Measurements from ENCODE around the gene VGLL3.

The VGLL3 gene

DNA sequence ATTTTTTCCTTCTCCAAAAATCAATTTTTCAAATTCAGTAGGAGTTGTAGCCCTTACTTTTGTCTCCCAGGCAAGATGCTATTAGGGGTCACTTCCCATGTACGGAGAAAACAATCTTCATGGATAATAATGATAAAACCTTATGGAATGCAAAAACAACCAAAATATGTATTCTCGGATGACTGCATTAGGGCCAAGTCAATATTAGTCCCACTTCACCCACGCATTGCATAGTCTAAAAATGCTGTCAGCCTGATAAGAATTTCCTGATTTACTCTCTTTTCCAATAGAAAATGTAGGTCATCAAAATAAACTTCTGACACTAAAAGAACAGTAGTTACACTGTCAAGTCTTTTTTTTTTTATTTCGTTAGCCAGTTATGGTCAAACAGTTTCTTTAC, 2.7 kb downstream of the VGLL3 start:
- H3K4me3 ChIP-seq (ENCODE audit: low read depth, low read length), result no peak overlapping the region
- TF ChIP-seq, protein P1, sequence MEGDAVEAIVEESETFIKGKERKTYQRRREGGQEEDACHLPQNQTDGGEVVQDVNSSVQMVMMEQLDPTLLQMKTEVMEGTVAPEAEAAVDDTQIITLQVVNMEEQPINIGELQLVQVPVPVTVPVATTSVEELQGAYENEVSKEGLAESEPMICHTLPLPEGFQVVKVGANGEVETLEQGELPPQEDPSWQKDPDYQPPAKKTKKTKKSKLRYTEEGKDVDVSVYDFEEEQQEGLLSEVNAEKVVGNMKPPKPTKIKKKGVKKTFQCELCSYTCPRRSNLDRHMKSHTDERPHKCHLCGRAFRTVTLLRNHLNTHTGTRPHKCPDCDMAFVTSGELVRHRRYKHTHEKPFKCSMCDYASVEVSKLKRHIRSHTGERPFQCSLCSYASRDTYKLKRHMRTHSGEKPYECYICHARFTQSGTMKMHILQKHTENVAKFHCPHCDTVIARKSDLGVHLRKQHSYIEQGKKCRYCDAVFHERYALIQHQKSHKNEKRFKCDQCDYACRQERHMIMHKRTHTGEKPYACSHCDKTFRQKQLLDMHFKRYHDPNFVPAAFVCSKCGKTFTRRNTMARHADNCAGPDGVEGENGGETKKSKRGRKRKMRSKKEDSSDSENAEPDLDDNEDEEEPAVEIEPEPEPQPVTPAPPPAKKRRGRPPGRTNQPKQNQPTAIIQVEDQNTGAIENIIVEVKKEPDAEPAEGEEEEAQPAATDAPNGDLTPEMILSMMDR (IDR thresholded peaks at IDR 0.05; ENCODE audit: low read depth, low read length), result no peak
- no peak for TF ChIP-seq POLR2A (IDR thresholded peaks at IDR 0.05; ENCODE audit: extremely low read depth, insufficient read length)
- TF ChIP-seq, protein P2, sequence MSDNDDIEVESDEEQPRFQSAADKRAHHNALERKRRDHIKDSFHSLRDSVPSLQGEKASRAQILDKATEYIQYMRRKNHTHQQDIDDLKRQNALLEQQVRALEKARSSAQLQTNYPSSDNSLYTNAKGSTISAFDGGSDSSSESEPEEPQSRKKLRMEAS (IDR thresholded peaks at IDR 0.05; ENCODE audit: low read depth, low read length), result no peak
- no peak for TF ChIP-seq MYC (IDR thresholded peaks at IDR 0.05; ENCODE audit: low read depth, low read length)
- DNase-seq (ENCODE audit: low read depth), result no peak

DNA sequence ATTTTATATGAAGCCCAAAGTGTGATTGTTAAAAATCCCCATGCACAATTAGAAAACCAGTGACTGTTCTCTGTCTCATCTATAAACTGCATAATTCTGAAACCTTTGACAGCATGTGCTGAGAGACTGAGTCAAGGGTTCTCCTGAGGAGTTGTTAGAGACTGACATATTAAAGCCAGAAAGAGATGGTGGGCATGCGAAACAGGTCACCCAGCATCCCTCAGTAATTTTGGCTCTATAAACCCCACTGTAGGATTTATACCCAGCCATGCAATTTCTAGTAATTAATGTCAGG, 3.6 kb downstream of the VGLL3 start:
- no peak for DNase-seq (ENCODE audit: low read depth)
- TF ChIP-seq, protein P1 (IDR thresholded peaks at IDR 0.05; ENCODE audit: low read depth, low read length), result no peak
- TF ChIP-seq, protein P2 (IDR thresholded peaks at IDR 0.05; ENCODE audit: low read depth, low read length), result no peak
- TF ChIP-seq MYC (IDR thresholded peaks at IDR 0.05; ENCODE audit: low read depth, low read length), result no peak
- no peak for TF ChIP-seq POLR2A (IDR thresholded peaks at IDR 0.05; ENCODE audit: extremely low read depth, insufficient read length)
- no peak overlapping the region for H3K4me3 ChIP-seq (ENCODE audit: low read depth, low read length)

DNA sequence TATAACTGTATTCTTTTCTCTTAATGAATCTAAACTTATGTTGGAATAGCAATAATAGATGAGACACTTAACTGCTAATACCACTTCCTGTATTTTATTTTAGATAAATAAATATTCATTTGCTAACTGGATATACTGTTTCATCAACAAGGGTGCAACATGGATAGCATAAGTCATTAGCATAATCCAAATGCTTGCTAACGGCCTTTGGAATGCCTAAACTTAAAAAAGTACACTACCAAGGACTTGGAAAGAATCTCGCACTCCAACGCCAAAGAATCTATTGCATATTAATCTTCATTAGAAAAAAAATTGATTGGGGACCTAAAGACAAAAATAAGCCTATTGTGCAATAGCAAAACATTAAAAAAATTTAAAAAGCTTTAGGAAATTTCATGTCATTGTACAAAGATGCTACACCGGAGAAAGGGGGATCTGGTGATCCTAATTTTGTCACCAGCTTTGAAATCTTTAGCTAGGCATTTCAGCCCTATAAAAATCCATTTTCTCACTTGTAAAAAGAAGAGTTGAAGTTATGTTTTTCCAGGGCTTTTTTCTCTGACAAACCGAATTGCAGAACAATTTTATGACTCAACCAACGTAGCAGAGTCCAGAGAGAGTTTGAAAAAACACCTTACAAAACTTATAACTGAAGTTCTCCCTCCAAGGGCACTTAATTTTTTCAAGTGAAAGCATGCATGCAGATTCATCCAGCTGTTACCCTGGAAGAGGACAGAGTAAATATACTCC, 4.1 kb downstream of the VGLL3 start:
- H3K4me3 ChIP-seq (ENCODE audit: low read depth, low read length), result no peak overlapping the region
- DNase-seq (ENCODE audit: low read depth), result no peak
- TF ChIP-seq, protein P2 (IDR thresholded peaks at IDR 0.05; ENCODE audit: low read depth, low read length), result no peak
- no peak for TF ChIP-seq POLR2A (IDR thresholded peaks at IDR 0.05; ENCODE audit: extremely low read depth, insufficient read length)
- TF ChIP-seq, protein P1 (IDR thresholded peaks at IDR 0.05; ENCODE audit: low read depth, low read length), result no peak
- TF ChIP-seq MYC (IDR thresholded peaks at IDR 0.05; ENCODE audit: low read depth, low read length), result no peak

DNA sequence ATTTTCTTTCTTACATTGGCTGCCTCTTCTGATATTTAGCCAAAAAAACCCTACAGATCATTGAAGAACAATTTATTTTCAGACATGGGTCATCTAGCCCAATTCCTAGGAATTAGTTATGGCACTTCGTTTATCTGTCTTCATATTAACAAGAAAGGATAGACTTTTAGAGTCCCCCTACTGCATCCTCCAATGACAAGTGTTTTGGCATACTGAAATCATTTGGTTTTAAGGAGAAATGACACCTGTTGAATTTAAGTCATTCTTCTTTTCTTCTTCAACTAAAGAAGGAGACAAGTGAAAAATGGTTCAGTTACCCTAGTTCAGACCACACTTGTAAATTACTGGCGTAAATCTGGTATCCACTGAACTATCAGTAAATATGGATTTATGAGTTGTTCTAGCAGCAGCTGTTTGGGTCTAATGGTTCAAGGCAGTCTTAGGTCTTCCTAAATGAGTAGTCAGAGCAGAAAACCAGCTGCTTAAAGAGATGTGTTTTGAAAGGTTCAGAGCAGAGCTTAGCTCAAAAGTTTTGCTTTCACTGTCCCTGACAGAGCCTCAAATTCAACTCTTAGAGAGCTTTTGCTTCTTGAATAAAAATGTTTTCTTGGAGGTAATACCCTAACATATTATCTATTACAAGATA, 5.6 kb downstream of the VGLL3 start:
- H3K4me3 ChIP-seq (ENCODE audit: low read depth, low read length), result no peak overlapping the region
- TF ChIP-seq, protein P1 (IDR thresholded peaks at IDR 0.05; ENCODE audit: low read depth, low read length), result no peak
- TF ChIP-seq POLR2A (IDR thresholded peaks at IDR 0.05; ENCODE audit: extremely low read depth, insufficient read length), result no peak
- TF ChIP-seq, protein P2 (IDR thresholded peaks at IDR 0.05; ENCODE audit: low read depth, low read length), result no peak
- no peak for DNase-seq (ENCODE audit: low read depth)

DNA sequence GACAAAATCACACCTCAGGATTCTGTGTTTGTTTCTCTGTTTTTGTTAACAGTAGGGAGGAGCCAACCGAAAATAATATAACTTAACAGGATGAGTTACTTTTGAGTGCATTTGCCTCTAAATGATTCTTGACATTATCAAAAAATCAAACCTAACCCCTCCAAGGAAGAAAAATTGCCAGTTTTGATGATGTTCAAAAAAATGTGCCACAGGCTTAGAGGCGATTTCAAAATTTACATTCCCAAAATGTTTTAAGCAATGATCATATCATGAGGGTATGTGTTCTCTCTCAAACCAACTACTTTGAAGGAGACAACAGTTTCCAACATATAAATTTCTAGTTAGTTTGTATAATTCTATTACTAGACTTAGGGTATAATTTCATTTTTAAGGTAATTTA, 6.7 kb downstream of the VGLL3 start:
- no peak for DNase-seq (ENCODE audit: low read depth)
- TF ChIP-seq, protein P1 (IDR thresholded peaks at IDR 0.05; ENCODE audit: low read depth, low read length), result no peak
- TF ChIP-seq MYC (IDR thresholded peaks at IDR 0.05; ENCODE audit: low read depth, low read length), result no peak
- TF ChIP-seq POLR2A (IDR thresholded peaks at IDR 0.05; ENCODE audit: extremely low read depth, insufficient read length), result no peak
- TF ChIP-seq, protein P2 (IDR thresholded peaks at IDR 0.05; ENCODE audit: low read depth, low read length), result no peak
- no peak overlapping the region for H3K4me3 ChIP-seq (ENCODE audit: low read depth, low read length)
